Hepatocyte (in vitro differentiated cells): ENCODE results near the gene ATP5F1B.

Experiments
- EZH2 ChIP-seq: fragments of 200-600 bp; sonication (generic); IDR thresholded peaks from 2 replicates; pipeline ENCODE4 v1.6.1; 2016; ENCODE audit warnings: antibody characterized with exemption, mild to moderate bottlenecking, borderline replicate concordance
- EZH2phosphoT487 ChIP-seq: fragments of 200-600 bp; sonication (generic); IDR thresholded peaks from one replicate; pipeline ENCODE4 v1.6.1; 2018; ENCODE audit warnings: antibody characterized with exemption, mild to moderate bottlenecking, low read depth, moderate library complexity; ENCODE audit not compliant: unreplicated experiment, severe bottlenecking
- TF ChIP-seq, protein P1 (sequence below): fragments of 200-600 bp; sonication (generic); IDR thresholded peaks from 2 replicates; pipeline ENCODE4 v1.5.1; 2016; ENCODE audit warnings: antibody characterized with exemption, mild to moderate bottlenecking; ENCODE audit not compliant: poor library complexity

DNA sequence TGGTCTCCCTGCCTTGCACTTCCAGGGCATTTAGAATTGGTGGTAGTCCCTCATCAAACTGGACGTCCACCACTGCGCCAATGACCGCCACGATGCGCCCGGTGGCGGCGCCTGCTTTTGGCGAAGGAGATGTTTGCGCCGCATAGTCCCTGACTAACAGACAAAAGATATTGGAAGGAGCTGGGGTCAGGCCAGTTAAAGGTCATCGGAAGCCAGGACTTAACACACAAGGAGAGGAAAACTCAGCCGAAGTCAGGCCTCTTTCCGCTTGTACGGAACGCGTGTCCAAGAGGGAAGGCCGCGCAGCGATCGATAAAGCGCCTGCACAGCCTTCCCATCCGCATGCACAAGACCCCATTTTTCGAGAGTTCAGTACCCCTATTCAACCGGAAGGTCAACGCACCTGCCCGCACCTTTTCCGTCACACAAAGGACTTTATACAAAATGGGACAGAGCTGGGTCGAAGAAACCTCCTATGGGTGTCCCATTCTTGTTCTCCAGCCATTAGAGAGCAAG lies 525 bp downstream of the ATP5F1B start:
- TF ChIP-seq, protein P1, sequence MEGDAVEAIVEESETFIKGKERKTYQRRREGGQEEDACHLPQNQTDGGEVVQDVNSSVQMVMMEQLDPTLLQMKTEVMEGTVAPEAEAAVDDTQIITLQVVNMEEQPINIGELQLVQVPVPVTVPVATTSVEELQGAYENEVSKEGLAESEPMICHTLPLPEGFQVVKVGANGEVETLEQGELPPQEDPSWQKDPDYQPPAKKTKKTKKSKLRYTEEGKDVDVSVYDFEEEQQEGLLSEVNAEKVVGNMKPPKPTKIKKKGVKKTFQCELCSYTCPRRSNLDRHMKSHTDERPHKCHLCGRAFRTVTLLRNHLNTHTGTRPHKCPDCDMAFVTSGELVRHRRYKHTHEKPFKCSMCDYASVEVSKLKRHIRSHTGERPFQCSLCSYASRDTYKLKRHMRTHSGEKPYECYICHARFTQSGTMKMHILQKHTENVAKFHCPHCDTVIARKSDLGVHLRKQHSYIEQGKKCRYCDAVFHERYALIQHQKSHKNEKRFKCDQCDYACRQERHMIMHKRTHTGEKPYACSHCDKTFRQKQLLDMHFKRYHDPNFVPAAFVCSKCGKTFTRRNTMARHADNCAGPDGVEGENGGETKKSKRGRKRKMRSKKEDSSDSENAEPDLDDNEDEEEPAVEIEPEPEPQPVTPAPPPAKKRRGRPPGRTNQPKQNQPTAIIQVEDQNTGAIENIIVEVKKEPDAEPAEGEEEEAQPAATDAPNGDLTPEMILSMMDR: no peak
- TF ChIP-seq EZH2phosphoT487 (no peak), EZH2 (no peak)
